GM18508 (cell line): Measurements from ENCODE around the gene ERF.

Source experiments
- ATAC-seq: cut with Tn5 transposase; IDR thresholded peaks from one replicate; pipeline ENCODE4 v1.9.1; 2021; ENCODE audit warnings: moderate number of reproducible peaks; ENCODE audit not compliant: insufficient read depth, unreplicated experiment

ERF gene

GRCh38 chr19:42287827-42288107, 32.8 kb upstream of the ERF start:
- no peak for ATAC-seq

- ATAC-seq, result no peak
These were observed 32.3 kb upstream of the ERF start for GRCh38 chr19:42287017-42287826.

- no peak for ATAC-seq
These were observed 31.6 kb upstream of the ERF start for GRCh38 chr19:42286349-42287016.

- no peak for ATAC-seq
These were observed 31.0 kb upstream of the ERF start for GRCh38 chr19:42285988-42286348.

- no peak for ATAC-seq
These were observed 30.6 kb upstream of the ERF start for GRCh38 chr19:42285541-42285941.

- ATAC-seq, result no peak
These were observed 29.8 kb upstream of the ERF start for GRCh38 chr19:42284591-42285341.

GRCh38 chr19:42284066-42284501, 29.2 kb upstream of the ERF start:
- no peak for ATAC-seq

GRCh38 chr19:42283188-42284065, 28.5 kb upstream of the ERF start:
- no peak for ATAC-seq

- no peak for ATAC-seq
These were observed 27.9 kb upstream of the ERF start for GRCh38 chr19:42282819-42283187.

- no peak for ATAC-seq
These were observed 27.2 kb upstream of the ERF start for GRCh38 chr19:42281827-42282762.

- no peak for ATAC-seq
These were observed 26.4 kb upstream of the ERF start for GRCh38 chr19:42281146-42281826.

- no peak for ATAC-seq
These were observed 25.9 kb upstream of the ERF start for GRCh38 chr19:42280815-42281145.

- no peak for ATAC-seq
These were observed 25.2 kb upstream of the ERF start for GRCh38 chr19:42279902-42280814.

GRCh38 chr19:42279155-42279901, 24.4 kb upstream of the ERF start:
- no peak for ATAC-seq

- no peak for ATAC-seq
These were observed 23.7 kb upstream of the ERF start for GRCh38 chr19:42278452-42279154.

- no peak for ATAC-seq
These were observed 23.0 kb upstream of the ERF start for GRCh38 chr19:42277821-42278451.
